A549 (cell line): ENCODE measurements around the gene CAPN13.

Source experiments
- BHLHE40 ChIP-seq: IDR thresholded peaks from 2 replicates; pipeline ENCODE4 v1.6.1; 2012; ENCODE audit warnings: low read depth, low read length, inconsistent platforms
- EP300 ChIP-seq, 2 experiments: fragments of >200 bp; sonication (Bioruptor Twin); formaldehyde crosslinking; IDR thresholded peaks; 2 replicates in 1 of 2; 3 replicates in 1 of 2; pipeline ENCODE4 v1.6.1; 2016 to 2017
- POLR2A ChIP-seq: IDR thresholded peaks from 2 replicates; pipeline ENCODE4 v1.6.1; 2012; ENCODE audit warnings: mild to moderate bottlenecking, low read length
- RFX5 ChIP-seq: fragments of 450-650 bp; IDR thresholded peaks from 2 replicates; pipeline ENCODE4 v1.7.1; 2014; ENCODE audit warnings: antibody characterized with exemption, mild to moderate bottlenecking, moderate library complexity
- TF ChIP-seq, protein P1 (sequence below): fragments of >200 bp; sonication (Bioruptor Twin); formaldehyde crosslinking; IDR thresholded peaks from 3 replicates; pipeline ENCODE4 v1.5.1; 2016

- TF ChIP-seq EP300 (IDR thresholded peaks at IDR 0.05), result no peak
- TF ChIP-seq, protein P1, sequence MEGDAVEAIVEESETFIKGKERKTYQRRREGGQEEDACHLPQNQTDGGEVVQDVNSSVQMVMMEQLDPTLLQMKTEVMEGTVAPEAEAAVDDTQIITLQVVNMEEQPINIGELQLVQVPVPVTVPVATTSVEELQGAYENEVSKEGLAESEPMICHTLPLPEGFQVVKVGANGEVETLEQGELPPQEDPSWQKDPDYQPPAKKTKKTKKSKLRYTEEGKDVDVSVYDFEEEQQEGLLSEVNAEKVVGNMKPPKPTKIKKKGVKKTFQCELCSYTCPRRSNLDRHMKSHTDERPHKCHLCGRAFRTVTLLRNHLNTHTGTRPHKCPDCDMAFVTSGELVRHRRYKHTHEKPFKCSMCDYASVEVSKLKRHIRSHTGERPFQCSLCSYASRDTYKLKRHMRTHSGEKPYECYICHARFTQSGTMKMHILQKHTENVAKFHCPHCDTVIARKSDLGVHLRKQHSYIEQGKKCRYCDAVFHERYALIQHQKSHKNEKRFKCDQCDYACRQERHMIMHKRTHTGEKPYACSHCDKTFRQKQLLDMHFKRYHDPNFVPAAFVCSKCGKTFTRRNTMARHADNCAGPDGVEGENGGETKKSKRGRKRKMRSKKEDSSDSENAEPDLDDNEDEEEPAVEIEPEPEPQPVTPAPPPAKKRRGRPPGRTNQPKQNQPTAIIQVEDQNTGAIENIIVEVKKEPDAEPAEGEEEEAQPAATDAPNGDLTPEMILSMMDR, result no peak
- no peak for TF ChIP-seq RFX5
- TF ChIP-seq BHLHE40, result no peak
- TF ChIP-seq POLR2A, result no peak
Measured at GRCh38 chr2:30826916-30827315, 19.7 kb upstream of the CAPN13 start.
